Keratinocyte (primary cell): Measurements from ENCODE around the gene FHOD1. TPM values are rescaled to one million over a fixed set of nuclear protein-coding genes. Genes with fewer than 3 reads are reported as not detected.

Source experiments
- DNase-seq: peaks from one replicate; pipeline ENCODE4 v3.0.0-alpha.2; 2011; ENCODE audit warnings: low read depth, missing footprints, low spot score
- FAIRE-seq: peaks from 2 replicates; lab custom pipeline; 2011; peaks lifted over from hg19 to GRCh38; lab: Jason Lieb, UNC
- H2AFZ ChIP-seq: 2 replicates; pipeline ENCODE4 v1.6.0; 2012; ENCODE audit warnings: low read length, control low read depth, inconsistent platforms; ENCODE audit not compliant: control insufficient read depth
- H3K27ac ChIP-seq: 2 replicates; pipeline ENCODE4 v1.5.1; 2011; ENCODE audit warnings: low read length; ENCODE audit not compliant: control insufficient read depth, insufficient read depth
- H3K27me3 ChIP-seq: 3 replicates; pipeline ENCODE4 v1.6.0; 2011; ENCODE audit warnings: low read length; ENCODE audit not compliant: control insufficient read depth, insufficient read depth; ENCODE audit errors: extremely low read depth
- H3K36me3 ChIP-seq, 2 experiments: 2 replicates in 1 of 2; 3 replicates in 1 of 2; pipeline ENCODE4 v1.5.1; 2011; ENCODE audit warnings: low read length in 2 of 2, mild to moderate bottlenecking in 1 of 2; ENCODE audit not compliant: control insufficient read depth in 2 of 2, insufficient read depth in 2 of 2; ENCODE audit errors: extremely low read depth in 1 of 2
- H3K4me1 ChIP-seq: 3 replicates; pipeline ENCODE4 v1.5.1; 2011; ENCODE audit warnings: low read length; ENCODE audit not compliant: control insufficient read depth, insufficient read depth; ENCODE audit errors: extremely low read depth
- H3K4me2 ChIP-seq: 3 replicates; pipeline ENCODE4 v1.6.0; 2011; ENCODE audit warnings: low read depth, low read length; ENCODE audit not compliant: control insufficient read depth, insufficient read depth; ENCODE audit errors: extremely low read depth
- H3K4me3 ChIP-seq, 3 experiments: fragments of 200-600 bp in 1 of 3; sonication (generic) in 1 of 3; 2 replicates in 2 of 3; 3 replicates in 1 of 3; pipeline ENCODE4 v1.5.1; 2011 to 2016; ENCODE audit warnings: low read length in 3 of 3, mild to moderate bottlenecking in 3 of 3, control low read depth in 2 of 3, inconsistent platforms in 1 of 3, low read depth in 1 of 3, mixed read lengths in 1 of 3, mixed run types in 1 of 3, moderate library complexity in 1 of 3; ENCODE audit not compliant: control insufficient read depth in 2 of 3, insufficient read depth in 2 of 3; ENCODE audit errors: extremely low read depth in 1 of 3
- H3K79me2 ChIP-seq: 2 replicates; pipeline ENCODE4 v1.6.0; 2012; ENCODE audit warnings: low read length; ENCODE audit not compliant: control insufficient read depth, insufficient read depth
- H3K9ac ChIP-seq: 3 replicates; pipeline ENCODE4 v1.6.0; 2011; ENCODE audit warnings: low read length; ENCODE audit not compliant: control insufficient read depth, insufficient read depth; ENCODE audit errors: extremely low read depth
- H3K9me1 ChIP-seq: 3 replicates; pipeline ENCODE4 v1.6.0; 2011; ENCODE audit warnings: low read length; ENCODE audit not compliant: control insufficient read depth, insufficient read depth; ENCODE audit errors: extremely low read depth
- H3K9me3 ChIP-seq: 2 replicates; pipeline ENCODE4 v1.5.1; 2012; ENCODE audit warnings: low read depth, low read length; ENCODE audit not compliant: control insufficient read depth
- H4K20me1 ChIP-seq: 3 replicates; pipeline ENCODE4 v1.6.0; 2011; ENCODE audit warnings: low read length; ENCODE audit not compliant: control insufficient read depth, insufficient read depth; ENCODE audit errors: extremely low read depth
- CTCF ChIP-seq, 3 experiments: IDR thresholded peaks in 1 of 3; conservative IDR thresholded peaks in 1 of 3; optimal IDR thresholded peaks in 1 of 3; 2 replicates in 2 of 3; 3 replicates in 1 of 3; pipeline versions ENCODE3 to v1.5.1; 2011; ENCODE audit warnings: low read length in 3 of 3, mild to moderate bottlenecking in 3 of 3, moderate library complexity in 2 of 3, control low read depth in 1 of 3, inconsistent platforms in 1 of 3; ENCODE audit not compliant: insufficient read depth in 2 of 3; ENCODE audit errors: extremely low read depth in 1 of 3
- EZH2 ChIP-seq: IDR thresholded peaks from one replicate; pipeline ENCODE4 v1.6.1; 2012; ENCODE audit warnings: inconsistent platforms, mild to moderate bottlenecking, low read length, moderate library complexity
- dilution Hi-C: fragments of 300-500 bp; cut with MboI; formaldehyde crosslinking; loops from one replicate; pipeline ENCODE4 v1.7.0; 2020; ENCODE audit warnings: low sequenced_read_pairs; ENCODE audit not compliant: extremely low pct_ligation_motif_present
- polyA plus RNA-seq, 5 experiments: library from polyadenylated mRNA; depleted of rRNA in 3 of 5; stranded (reverse) in 3 of 5; stranded (forward) in 1 of 5; unstranded in 1 of 5; fragments of >200 nt; gene quantifications; 1 replicate in 1 of 5; 2 replicates in 3 of 5; 3 replicates in 1 of 5; pipeline versions ENCODE4 v1.2.1 to v1.2.3, GENCODE V29; 2011 to 2012; ENCODE audit warnings: missing spikeins in 2 of 5, low read depth in 1 of 5, low replicate concordance in 1 of 5

FHOD1 gene
- polyA plus RNA-seq, 1 donor (not counting 4 experiments of a cell fraction or from before 2014, with no cell fraction given), result 29.4 TPM

GRCh38 chr16:67245186-67245585, 2.1 kb downstream of the FHOD1 start:
- peaks cover 0 to 5% of the 10 kb centered on the region in 2 experiments for H3K36me3 ChIP-seq
- peaks cover 2% of the 10 kb centered on the region for H3K9me1 ChIP-seq
- no peak overlapping the region for H2AFZ ChIP-seq
- H3K27ac ChIP-seq, result peak overlapping the region; percentile 74
- no peaks in the 10 kb centered on the region for H4K20me1 ChIP-seq
- no peaks in the 10 kb centered on the region for H3K9me3 ChIP-seq
- peaks cover 71% of the 10 kb centered on the region for H3K4me1 ChIP-seq
- peaks cover 16% of the 10 kb centered on the region for H3K27me3 ChIP-seq
- peaks cover 16% of the 10 kb centered on the region for H3K79me2 ChIP-seq
- H3K4me3 ChIP-seq, result peak overlapping the region in 2 of 3 experiments; percentile 7 to 85
- DNase-seq (no peak), FAIRE-seq (no peak)
- no peak overlapping the region for H3K9ac ChIP-seq
- dilution Hi-C loops, result no loop called here
- H3K4me2 ChIP-seq, result peak overlapping the region; percentile 85
- TF ChIP-seq EZH2, result no peak
- TF ChIP-seq CTCF (optimal IDR thresholded peaks at IDR 0.05 in 1 of 3, IDR thresholded peaks at IDR 0.05 in 1 of 3, conservative IDR thresholded peaks at IDR 0.05 in 1 of 3; ENCODE audit: extremely low read depth in 1 of 3, insufficient read depth in 2 of 3, low read length in 3 of 3), result no peak

- Histone ChIP-seq H3K4me2 (peak overlapping the region; percentile 85), H3K9ac (peak overlapping the region; percentile 24), H3K9me3 (no peaks in the 10 kb centered on the region), H3K36me3 (peaks cover 0 to 8% of the 10 kb centered on the region in 2 experiments), H3K27ac (peak overlapping the region; percentile 74), H2AFZ (no peak overlapping the region), H3K4me3 (peak overlapping the region in 2 of 3 experiments; percentile 7 to 41), H3K79me2 (peaks cover 16% of the 10 kb centered on the region), H3K4me1 (peaks cover 71% of the 10 kb centered on the region), H4K20me1 (no peaks in the 10 kb centered on the region), H3K9me1 (peaks cover 2% of the 10 kb centered on the region), H3K27me3 (peaks cover 10% of the 10 kb centered on the region)
- DNase-seq, result no peak
- dilution Hi-C loops, result no loop called here
- TF ChIP-seq CTCF (optimal IDR thresholded peaks at IDR 0.05 in 1 of 3, IDR thresholded peaks at IDR 0.05 in 1 of 3, conservative IDR thresholded peaks at IDR 0.05 in 1 of 3; ENCODE audit: extremely low read depth in 1 of 3, insufficient read depth in 2 of 3, low read length in 3 of 3), result no peak
- no peak for TF ChIP-seq EZH2
- peak; percentile 69 for FAIRE-seq
Measured at GRCh38 chr16:67244387-67245185, 2.7 kb downstream of the FHOD1 start.
